ENCODE measurements around the gene ZNF493.

GRCh38 chr19:21462540-21462939 lies 65.6 kb downstream of the ZNF493 start:
- TF ChIP-seq YY1 (IDR thresholded peaks at IDR 0.05; ENCODE audit: insufficient read depth, insufficient read length) = no peak
- no peak for TF ChIP-seq SUZ12 (IDR thresholded peaks at IDR 0.05; ENCODE audit: extremely low read depth, insufficient read depth, insufficient read length)

All from NT2/D1 (cell line).